Measurements from ENCODE around the gene CAPN5. TPM values are rescaled to one million over a fixed set of nuclear protein-coding genes. Genes with fewer than 3 reads are reported as not detected.
"Not testable (repeated sequence)": the region's sequence is repeated elsewhere in the genome, so short reads cannot be mapped to it uniquely, and the experiment has no call there.

The CAPN5 gene
- total RNA-seq: 4.0 TPM
- long read RNA-seq, partial matches to known transcripts: 2 of 4 reads
- long read RNA-seq, other reads (novel, unspliced or antisense): 2 of 4 reads

GRCh38 chr11:77066229-77067042 is at the start of gene CAPN5:
TSS of gene CAPN5 (plus strand) at chr11:77066971. CDS start at chr11:77084887, 17,916 bp downstream.
- DNase-seq (ENCODE audit: low spot score): peak; percentile 94
- intact Hi-C loops (cut with DNase I): no loop called here

- DNase-seq (ENCODE audit: low spot score); intact Hi-C loops (cut with DNase I): not testable (repeated sequence)
Observed at GRCh38 chr11:77018396-77018924, 48.3 kb upstream of the CAPN5 start.

GRCh38 chr11:77019976-77020595 is 46.7 kb upstream of the CAPN5 start:
- intact Hi-C loops (cut with DNase I): no loop called here
- DNase-seq (ENCODE audit: low spot score): no peak

GRCh38 chr11:77020734-77021133 is 46.0 kb upstream of the CAPN5 start:
- DNase-seq (ENCODE audit: low spot score): no peak
- intact Hi-C loops (cut with DNase I): no loop called here

- no peak for DNase-seq (ENCODE audit: low spot score)
- intact Hi-C loops (cut with DNase I): no loop called here
Observed at GRCh38 chr11:77024745-77025144, 42.0 kb upstream of the CAPN5 start.

- DNase-seq (ENCODE audit: low spot score): no peak
Observed at GRCh38 chr11:77026221-77026620, 40.5 kb upstream of the CAPN5 start.

GRCh38 chr11:77026743-77027142 is 40.0 kb upstream of the CAPN5 start:
- intact Hi-C loops (cut with DNase I): no loop called here
- no peak for DNase-seq (ENCODE audit: low spot score)

More at GRCh38 chr11:77026221-77026620, 40.5 kb upstream of the CAPN5 start:
- intact Hi-C loops (cut with DNase I): no loop called here

GRCh38 chr11:77027275-77027674 is 39.5 kb upstream of the CAPN5 start:
- intact Hi-C loops (cut with DNase I): no loop called here
- DNase-seq (ENCODE audit: low spot score): no peak

- no peak for DNase-seq (ENCODE audit: low spot score)
- intact Hi-C loops (cut with DNase I): no loop called here
Observed at GRCh38 chr11:77029829-77030228, 36.9 kb upstream of the CAPN5 start.

- intact Hi-C loops (cut with DNase I): no loop called here
- no peak for DNase-seq (ENCODE audit: low spot score)
Observed at GRCh38 chr11:77030834-77031414, 35.8 kb upstream of the CAPN5 start.

- intact Hi-C loops (cut with DNase I): no loop called here
Observed at GRCh38 chr11:77031599-77031998, 35.2 kb upstream of the CAPN5 start.

GRCh38 chr11:77035039-77035438 is 31.7 kb upstream of the CAPN5 start:
- intact Hi-C loops (cut with DNase I): no loop called here
- DNase-seq (ENCODE audit: low spot score): no peak

More at GRCh38 chr11:77031599-77031998, 35.2 kb upstream of the CAPN5 start:
- DNase-seq (ENCODE audit: low spot score): no peak

GRCh38 chr11:77035580-77035979 is 31.2 kb upstream of the CAPN5 start:
- intact Hi-C loops (cut with DNase I): no loop called here
- DNase-seq (ENCODE audit: low spot score): no peak

- intact Hi-C loops (cut with DNase I): no loop called here
- DNase-seq (ENCODE audit: low spot score): no peak
Observed at GRCh38 chr11:77036398-77036797, 30.4 kb upstream of the CAPN5 start.

GRCh38 chr11:77037057-77037456 is 29.7 kb upstream of the CAPN5 start:
- no peak for DNase-seq (ENCODE audit: low spot score)
- intact Hi-C loops (cut with DNase I): no loop called here

- no peak for DNase-seq (ENCODE audit: low spot score)
- intact Hi-C loops (cut with DNase I): no loop called here
Observed at GRCh38 chr11:77038029-77038824, 28.5 kb upstream of the CAPN5 start.

GRCh38 chr11:77038825-77039326 is 27.9 kb upstream of the CAPN5 start:
- intact Hi-C loops (cut with DNase I): no loop called here
- no peak for DNase-seq (ENCODE audit: low spot score)

GRCh38 chr11:77039491-77040400 is 27.0 kb upstream of the CAPN5 start:
- DNase-seq (ENCODE audit: low spot score): no peak
- intact Hi-C loops (cut with DNase I): no loop called here

Data from cardiac septum (tissue), 1 donor.